Renal cortex interstitium (tissue), 15 donors: ENCODE results near the gene NDUFA6. TPM values are rescaled to one million over a fixed set of nuclear protein-coding genes. Genes with fewer than 3 reads are reported as not detected.
"Not testable (repeated sequence)": the region's sequence is repeated elsewhere in the genome, so short reads cannot be mapped to it uniquely, and the experiment has no call there.

ENCODE experiments used
- DNase-seq, 11 donors: peaks; one replicate each; pipeline ENCODE4 v3.0.0-alpha.2; 2013; ENCODE audit warnings: low read depth in 9 of 11, low spot score in 4 of 11; ENCODE audit errors: extremely low read depth in 1 of 11
- long read RNA-seq, 16 experiments: transcript quantifications; one replicate each; lab custom pipeline, GENCODE V29; 2026
- polyA plus RNA-seq, 3 donors: library from polyadenylated mRNA; unstranded; fragments of 120-200 nt; gene quantifications; one replicate each; pipeline ENCODE4 v1.2.1, GENCODE V29; 2013; ENCODE audit not compliant: insufficient read length in 3 of 3

NDUFA6 gene
- polyA plus RNA-seq, result 100 to 1,000 TPM in 2 of 3 donors, 10 to 100 TPM in 1; 95.0 to 116 (median 115) TPM
- long read RNA-seq, donor 1, transcript NDUFA6-201 (2 exons, 475 nt), result minor isoform, 9 of 118 reads
- long read RNA-seq, donor 1, transcript NDUFA6-202 (3 exons, 1,256 nt), result major isoform, 109 of 118 reads
- long read RNA-seq, donor 1, partial matches to known transcripts, result 0 of 118 reads
- long read RNA-seq, donor 1, other reads (novel, unspliced or antisense), result 0 of 118 reads
- long read RNA-seq, donor 2, transcript NDUFA6-201 (2 exons, 475 nt), result minor isoform, 8 of 123 reads
- long read RNA-seq, donor 2, transcript NDUFA6-202 (3 exons, 1,256 nt), result major isoform, 115 of 123 reads
- long read RNA-seq, donor 2, partial matches to known transcripts, result 0 of 123 reads
- long read RNA-seq, donor 2, other reads (novel, unspliced or antisense), result 0 of 123 reads
- long read RNA-seq, donor 3, transcript NDUFA6-202 (3 exons, 1,256 nt), result major isoform, 242 of 246 reads
- long read RNA-seq, donor 3, partial matches to known transcripts, result 0 of 246 reads
- long read RNA-seq, donor 3, other reads (novel, unspliced or antisense), result 0 of 246 reads
- long read RNA-seq, donor 4, transcript NDUFA6-202 (3 exons, 1,256 nt), result major isoform, 188 of 214 reads
- long read RNA-seq, donor 4, transcript NDUFA6-201 (2 exons, 475 nt), result minor isoform, 7 of 214 reads
- long read RNA-seq, donor 4, partial matches to known transcripts, result 19 of 214 reads
- long read RNA-seq, donor 4, other reads (novel, unspliced or antisense), result 0 of 214 reads
- long read RNA-seq, donor 5, transcript NDUFA6-202 (3 exons, 1,256 nt), result major isoform, 235 of 242 reads
- long read RNA-seq, donor 5, transcript NDUFA6-201 (2 exons, 475 nt), result minor isoform, 7 of 242 reads
- long read RNA-seq, donor 5, partial matches to known transcripts, result 0 of 242 reads
- long read RNA-seq, donor 5, other reads (novel, unspliced or antisense), result 0 of 242 reads
- long read RNA-seq, donor 6, transcript NDUFA6-201 (2 exons, 475 nt), result minor isoform, 7 of 114 reads
- long read RNA-seq, donor 6, transcript NDUFA6-202 (3 exons, 1,256 nt), result major isoform, 107 of 114 reads
- long read RNA-seq, donor 6, partial matches to known transcripts, result 0 of 114 reads
- long read RNA-seq, donor 6, other reads (novel, unspliced or antisense), result 0 of 114 reads
- long read RNA-seq, donor 7, transcript NDUFA6-201 (2 exons, 475 nt), result minor isoform, 9 of 253 reads
- long read RNA-seq, donor 7, transcript NDUFA6-202 (3 exons, 1,256 nt), result major isoform, 244 of 253 reads
- long read RNA-seq, donor 7, partial matches to known transcripts, result 0 of 253 reads
- long read RNA-seq, donor 7, other reads (novel, unspliced or antisense), result 0 of 253 reads
- long read RNA-seq, donor 8, transcript NDUFA6-201 (2 exons, 475 nt), result minor isoform, 22 of 322 reads
- long read RNA-seq, donor 8, transcript NDUFA6-202 (3 exons, 1,256 nt), result major isoform, 289 of 322 reads
- long read RNA-seq, donor 8, partial matches to known transcripts, result 5 of 322 reads
- long read RNA-seq, donor 8, other reads (novel, unspliced or antisense), result 6 of 322 reads
- long read RNA-seq, donor 9, transcript NDUFA6-201 (2 exons, 475 nt), result minor isoform, 5 of 163 reads
- long read RNA-seq, donor 9, transcript NDUFA6-202 (3 exons, 1,256 nt), result major isoform, 153 of 163 reads
- long read RNA-seq, donor 9, partial matches to known transcripts, result 5 of 163 reads
- long read RNA-seq, donor 9, other reads (novel, unspliced or antisense), result 0 of 163 reads
- long read RNA-seq, donor 10, transcript NDUFA6-202 (3 exons, 1,256 nt), result major isoform, 164 of 174 reads
- long read RNA-seq, donor 10, transcript NDUFA6-201 (2 exons, 475 nt), result minor isoform, 5 of 174 reads
- long read RNA-seq, donor 10, partial matches to known transcripts, result 5 of 174 reads
- long read RNA-seq, donor 10, other reads (novel, unspliced or antisense), result 0 of 174 reads
- long read RNA-seq, donor 11, transcript NDUFA6-202 (3 exons, 1,256 nt), result major isoform, 120 of 121 reads
- long read RNA-seq, donor 11, partial matches to known transcripts, result 0 of 121 reads
- long read RNA-seq, donor 11, other reads (novel, unspliced or antisense), result 0 of 121 reads
- long read RNA-seq, donor 12, transcript NDUFA6-202 (3 exons, 1,256 nt), result major isoform, 69 of 75 reads
- long read RNA-seq, donor 12, transcript NDUFA6-201 (2 exons, 475 nt), result minor isoform, 6 of 75 reads
- long read RNA-seq, donor 12, partial matches to known transcripts, result 0 of 75 reads
- long read RNA-seq, donor 12, other reads (novel, unspliced or antisense), result 0 of 75 reads
- long read RNA-seq, donor 13, transcript NDUFA6-202 (3 exons, 1,256 nt), result major isoform, 307 of 343 reads
- long read RNA-seq, donor 13, transcript NDUFA6-201 (2 exons, 475 nt), result minor isoform, 11 of 343 reads
- long read RNA-seq, donor 13, partial matches to known transcripts, result 19 of 343 reads
- long read RNA-seq, donor 13, other reads (novel, unspliced or antisense), result 6 of 343 reads
- long read RNA-seq, donor 14, transcript NDUFA6-202 (3 exons, 1,256 nt), result major isoform, 166 of 169 reads
- long read RNA-seq, donor 14, partial matches to known transcripts, result 0 of 169 reads
- long read RNA-seq, donor 14, other reads (novel, unspliced or antisense), result 0 of 169 reads
- long read RNA-seq, donor 15, transcript NDUFA6-202 (3 exons, 1,256 nt), result major isoform, 50 of 52 reads
- long read RNA-seq, donor 15, partial matches to known transcripts, result 0 of 52 reads
- long read RNA-seq, donor 15, other reads (novel, unspliced or antisense), result 0 of 52 reads
- long read RNA-seq, donor 16, transcript NDUFA6-201 (2 exons, 475 nt), result minor isoform, 12 of 371 reads
- long read RNA-seq, donor 16, transcript NDUFA6-202 (3 exons, 1,256 nt), result major isoform, 353 of 371 reads
- long read RNA-seq, donor 16, partial matches to known transcripts, result 6 of 371 reads
- long read RNA-seq, donor 16, other reads (novel, unspliced or antisense), result 0 of 371 reads

- DNase-seq, result peak; percentile 90 to 99 (median 99)
These were observed at the start of gene NDUFA6 for GRCh38 chr22:42090596-42091454. Gene NDUFA6, minus strand, starts transcription at chr22:42090772. Its CDS starts 28 bp downstream, at chr22:42090744.

- DNase-seq, result not testable (repeated sequence)
These were observed 49.6 kb upstream of the NDUFA6 start for GRCh38 chr22:42140153-42140552.

- DNase-seq, result not testable (repeated sequence)
These were observed 48.9 kb upstream of the NDUFA6 start for GRCh38 chr22:42139508-42139907.

GRCh38 chr22:42138972-42139371 lies 48.4 kb upstream of the NDUFA6 start:
- DNase-seq, result no peak

GRCh38 chr22:42138122-42138770 lies 47.7 kb upstream of the NDUFA6 start:
- DNase-seq, result no peak

GRCh38 chr22:42135688-42136087 lies 45.1 kb upstream of the NDUFA6 start:
- not testable (repeated sequence) for DNase-seq

- no peak for DNase-seq
These were observed 43.8 kb upstream of the NDUFA6 start for GRCh38 chr22:42134100-42135020.

GRCh38 chr22:42132457-42132856 lies 41.9 kb upstream of the NDUFA6 start:
- DNase-seq, result no peak

- no peak for DNase-seq
These were observed 41.0 kb upstream of the NDUFA6 start for GRCh38 chr22:42131562-42131961.

- not testable (repeated sequence) for DNase-seq
These were observed 40.3 kb upstream of the NDUFA6 start, which contains the start of gene CYP2D6 for GRCh38 chr22:42130639-42131431. Gene CYP2D6, minus strand, starts transcription at chr22:42130810. Its CDS starts 19 bp downstream, at chr22:42130791.

- not testable (repeated sequence) for DNase-seq
These were observed 39.6 kb upstream of the NDUFA6 start for GRCh38 chr22:42130182-42130581.
